ENCODE measurements around the gene JMJD1C.

JMJD1C gene

DNA sequence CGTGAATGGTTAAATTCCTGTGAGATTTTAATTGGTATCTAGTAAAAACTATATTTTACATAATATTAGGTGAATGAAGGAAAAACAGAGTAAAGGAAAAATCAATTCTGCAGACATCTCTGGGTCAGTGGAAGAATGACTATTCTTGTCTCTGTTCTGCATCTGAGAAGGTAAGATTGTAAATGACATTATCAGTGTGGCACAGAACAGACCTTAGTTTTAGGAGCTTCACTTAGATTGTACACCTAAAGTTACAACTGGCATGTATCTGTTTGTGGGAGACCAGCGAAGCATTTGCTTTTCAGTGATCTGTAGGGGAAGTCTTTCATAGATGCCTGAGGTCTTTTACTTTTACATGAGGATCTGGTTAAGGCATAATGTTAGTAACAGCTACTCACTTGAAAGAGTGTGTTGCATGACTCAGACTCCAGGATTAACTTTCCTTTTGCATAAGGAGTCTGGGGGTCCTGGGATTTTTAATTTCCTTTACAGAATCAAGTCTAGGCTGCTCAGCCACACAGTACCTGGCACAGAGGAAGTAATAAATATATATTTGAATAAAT, 56.2 kb downstream of the JMJD1C start:
- Histone ChIP-seq H3K27ac (ENCODE audit: extremely low read depth, low read depth, low read length) (no peak overlapping the region), H3K4me1 (ENCODE audit: control insufficient read depth, insufficient read depth, low read length) (peaks cover 6% of the 10 kb centered on the region; the same call in 1 of the 2 replicates), H3K36me3 (ENCODE audit: control insufficient read depth in 2 of 2, insufficient read depth in 1 of 2, low read length in 2 of 2) (no peaks in the 10 kb centered on the region; a peak in 1 of 3 replicates), H3K9me3 (ENCODE audit: control insufficient read depth, insufficient read depth, low read depth, low read length) (no peaks in the 10 kb centered on the region), H3K4me3 (ENCODE audit: low read depth, low read length) (no peak overlapping the region)
- TF ChIP-seq, protein P1, sequence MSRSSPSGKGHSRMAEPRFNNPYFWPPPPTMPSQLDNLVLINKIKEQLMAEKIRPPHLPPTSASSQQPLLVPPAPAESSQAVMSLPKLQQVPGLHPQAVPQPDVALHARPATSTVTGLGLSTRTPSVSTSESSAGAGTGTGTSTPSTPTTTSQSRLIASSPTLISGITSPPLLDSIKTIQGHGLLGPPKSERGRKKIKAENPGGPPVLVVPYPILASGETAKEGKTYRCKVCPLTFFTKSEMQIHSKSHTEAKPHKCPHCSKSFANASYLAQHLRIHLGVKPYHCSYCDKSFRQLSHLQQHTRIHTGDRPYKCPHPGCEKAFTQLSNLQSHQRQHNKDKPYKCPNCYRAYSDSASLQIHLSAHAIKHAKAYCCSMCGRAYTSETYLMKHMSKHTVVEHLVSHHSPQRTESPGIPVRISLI (tag by site-specific recombination; IDR thresholded peaks at IDR 0.05), result no peak
- no peak for TF ChIP-seq ZNF138 (tag by site-specific recombination; IDR thresholded peaks at IDR 0.05; ENCODE audit: borderline replicate concordance)
- TF ChIP-seq ZNF114 (tag by site-specific recombination; IDR thresholded peaks at IDR 0.05), result no peak
- TF ChIP-seq ZNF335 (tag by site-specific recombination; conservative IDR thresholded peaks at IDR 0.05), result peak; percentile 32; the same call in 1 of the 2 replicates
- peak; percentile 71; the same call in 1 of the 2 replicates for TF ChIP-seq MYNN (tag by site-specific recombination; IDR thresholded peaks at IDR 0.05; ENCODE audit: borderline replicate concordance)
- TF ChIP-seq, protein P2, sequence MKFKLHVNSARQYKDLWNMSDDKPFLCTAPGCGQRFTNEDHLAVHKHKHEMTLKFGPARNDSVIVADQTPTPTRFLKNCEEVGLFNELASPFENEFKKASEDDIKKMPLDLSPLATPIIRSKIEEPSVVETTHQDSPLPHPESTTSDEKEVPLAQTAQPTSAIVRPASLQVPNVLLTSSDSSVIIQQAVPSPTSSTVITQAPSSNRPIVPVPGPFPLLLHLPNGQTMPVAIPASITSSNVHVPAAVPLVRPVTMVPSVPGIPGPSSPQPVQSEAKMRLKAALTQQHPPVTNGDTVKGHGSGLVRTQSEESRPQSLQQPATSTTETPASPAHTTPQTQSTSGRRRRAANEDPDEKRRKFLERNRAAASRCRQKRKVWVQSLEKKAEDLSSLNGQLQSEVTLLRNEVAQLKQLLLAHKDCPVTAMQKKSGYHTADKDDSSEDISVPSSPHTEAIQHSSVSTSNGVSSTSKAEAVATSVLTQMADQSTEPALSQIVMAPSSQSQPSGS (tag by site-specific recombination; IDR thresholded peaks at IDR 0.05; ENCODE audit: low read depth), result no peak
- TF ChIP-seq PRDM1 (tag by site-specific recombination; IDR thresholded peaks at IDR 0.05), result 0 out of 2 replicates have a peak, but pooled peaks have one; percentile 7
- TF ChIP-seq ZNF600 (tag by site-specific recombination; IDR thresholded peaks at IDR 0.05), result peak; percentile 38; the same call in 1 of the 2 replicates
- ChIA-PET CTCF (interaction anchor here (0.5 to 0.7 kb wide), 2 partner anchors 44 to 399 kb away, joined by 3 read pairs; no protein-coding TSS in a partner anchor), POLR2A (no interaction called here)

DNA sequence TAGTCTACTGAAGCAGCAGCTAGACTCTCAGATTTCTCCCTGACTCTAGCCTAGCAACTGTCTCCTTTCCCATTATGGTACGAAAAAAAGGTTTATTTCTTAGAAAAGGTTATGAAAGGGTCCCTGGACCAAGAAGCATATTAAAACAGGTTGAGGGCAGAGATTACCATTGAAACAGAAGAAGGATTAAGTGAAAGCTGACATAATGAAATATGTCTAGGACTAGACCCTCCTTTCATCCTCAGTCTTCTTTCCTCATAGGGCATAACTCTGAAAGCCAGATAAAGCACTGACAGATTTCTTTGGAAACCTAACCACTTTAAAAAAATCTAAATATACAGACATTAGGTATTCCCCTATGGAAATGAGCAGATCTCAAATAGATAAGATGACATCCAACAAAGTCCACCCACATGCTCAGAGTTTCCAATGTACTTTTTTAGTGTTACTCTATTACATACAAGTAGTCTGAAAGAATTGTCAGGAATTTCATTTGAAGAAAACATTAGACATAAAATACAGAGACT, 58.6 kb downstream of the JMJD1C start:
- TF ChIP-seq ZBTB1 (tag by site-specific recombination; IDR thresholded peaks at IDR 0.05) (no peak), ZBTB17 (tag by site-specific recombination; IDR thresholded peaks at IDR 0.05) (no peak), SCRT1 (tag by site-specific recombination; IDR thresholded peaks at IDR 0.05; ENCODE audit: borderline replicate concordance) (no peak), ZNF548 (tag by site-specific recombination; IDR thresholded peaks at IDR 0.05) (no peak), ZNF391 (tag by site-specific recombination; IDR thresholded peaks at IDR 0.05; ENCODE audit: borderline replicate concordance, low read depth) (no peak)
- TF ChIP-seq, protein P3, sequence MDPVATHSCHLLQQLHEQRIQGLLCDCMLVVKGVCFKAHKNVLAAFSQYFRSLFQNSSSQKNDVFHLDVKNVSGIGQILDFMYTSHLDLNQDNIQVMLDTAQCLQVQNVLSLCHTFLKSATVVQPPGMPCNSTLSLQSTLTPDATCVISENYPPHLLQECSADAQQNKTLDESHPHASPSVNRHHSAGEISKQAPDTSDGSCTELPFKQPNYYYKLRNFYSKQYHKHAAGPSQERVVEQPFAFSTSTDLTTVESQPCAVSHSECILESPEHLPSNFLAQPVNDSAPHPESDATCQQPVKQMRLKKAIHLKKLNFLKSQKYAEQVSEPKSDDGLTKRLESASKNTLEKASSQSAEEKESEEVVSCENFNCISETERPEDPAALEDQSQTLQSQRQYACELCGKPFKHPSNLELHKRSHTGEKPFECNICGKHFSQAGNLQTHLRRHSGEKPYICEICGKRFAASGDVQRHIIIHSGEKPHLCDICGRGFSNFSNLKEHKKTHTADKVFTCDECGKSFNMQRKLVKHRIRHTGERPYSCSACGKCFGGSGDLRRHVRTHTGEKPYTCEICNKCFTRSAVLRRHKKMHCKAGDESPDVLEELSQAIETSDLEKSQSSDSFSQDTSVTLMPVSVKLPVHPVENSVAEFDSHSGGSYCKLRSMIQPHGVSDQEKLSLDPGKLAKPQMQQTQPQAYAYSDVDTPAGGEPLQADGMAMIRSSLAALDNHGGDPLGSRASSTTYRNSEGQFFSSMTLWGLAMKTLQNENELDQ (tag by site-specific recombination; IDR thresholded peaks at IDR 0.05; ENCODE audit: low read depth), result no peak
- TF ChIP-seq, protein P4, sequence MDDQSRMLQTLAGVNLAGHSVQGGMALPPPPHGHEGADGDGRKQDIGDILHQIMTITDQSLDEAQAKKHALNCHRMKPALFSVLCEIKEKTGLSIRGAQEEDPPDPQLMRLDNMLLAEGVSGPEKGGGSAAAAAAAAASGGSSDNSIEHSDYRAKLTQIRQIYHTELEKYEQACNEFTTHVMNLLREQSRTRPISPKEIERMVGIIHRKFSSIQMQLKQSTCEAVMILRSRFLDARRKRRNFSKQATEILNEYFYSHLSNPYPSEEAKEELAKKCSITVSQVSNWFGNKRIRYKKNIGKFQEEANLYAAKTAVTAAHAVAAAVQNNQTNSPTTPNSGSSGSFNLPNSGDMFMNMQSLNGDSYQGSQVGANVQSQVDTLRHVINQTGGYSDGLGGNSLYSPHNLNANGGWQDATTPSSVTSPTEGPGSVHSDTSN (CRISPR knock-in tag; IDR thresholded peaks at IDR 0.05), result no peak
- H3K4me3 ChIP-seq (ENCODE audit: low read depth, low read length), result no peak overlapping the region
- POLR2A ChIA-PET, result no interaction called here
- peaks cover 6% of the 10 kb centered on the region; the same call in 1 of the 2 replicates for H3K4me1 ChIP-seq (ENCODE audit: control insufficient read depth, insufficient read depth, low read length)
- no peaks in the 10 kb centered on the region; a peak in 1 of 3 replicates for H3K36me3 ChIP-seq (ENCODE audit: control insufficient read depth in 2 of 2, insufficient read depth in 1 of 2, low read length in 2 of 2)
- no peaks in the 10 kb centered on the region for H3K9me3 ChIP-seq (ENCODE audit: control insufficient read depth, insufficient read depth, low read depth, low read length)
- H3K27ac ChIP-seq (ENCODE audit: extremely low read depth, low read depth, low read length), result no peak overlapping the region
- CTCF ChIA-PET, result interaction anchor here (0.7 to 1.1 kb wide), 2 partner anchors 36 to 213 kb away, joined by 3 read pairs; no protein-coding TSS in a partner anchor

Measured in HEK293 (cell line).